SK-N-SH (cell line): ENCODE results near the gene USP46. TPM values are rescaled to one million over a fixed set of nuclear protein-coding genes. Genes with fewer than 3 reads are reported as not detected.

Source experiments
- CTCF ChIA-PET: fragments of 300-600, 350-600 bp; formaldehyde crosslinking; extraction: SDS; loops from one replicate; lab custom pipeline; 2021; lab: Yijun Ruan, JAX
- POLR2A ChIA-PET: fragments of 350-600 bp; sonication (Branson Sonifier 250); formaldehyde crosslinking; extraction: SDS; loops from one replicate; lab custom pipeline; 2020; ENCODE audit warnings: antibody characterized with exemption, inconsistent platforms; lab: Yijun Ruan, JAX
- DNase-seq: peaks from one replicate; pipeline ENCODE4 v3.0.0; 2012
- H2AFZ ChIP-seq: fragments of 200-600 bp; sonication (generic); 2 replicates; pipeline ENCODE4 v1.8.1; 2016; ENCODE audit warnings: antibody characterized with exemption, mild to moderate bottlenecking, low read depth
- H3F3A ChIP-seq: fragments of 200-600 bp; sonication (generic); replicated peaks from 2 replicates; pipeline ENCODE3; 2016; ENCODE audit warnings: antibody characterized with exemption, mild to moderate bottlenecking; ENCODE audit not compliant: insufficient read depth
- H3K27ac ChIP-seq, 2 experiments: fragments of 200-500 bp in 1 of 2; fragments of 200-600 bp in 1 of 2; sonication (Bioruptor generic) in 1 of 2; sonication (generic), shearing (Covaris generic) in 1 of 2; 2 replicates each; pipeline versions ENCODE4 v1.5.1 to v1.6.1; 2014 to 2016; ENCODE audit warnings: low read depth in 2 of 2, inconsistent platforms in 1 of 2, low read length in 1 of 2, mild to moderate bottlenecking in 1 of 2, mixed read lengths in 1 of 2
- H3K27me3 ChIP-seq: fragments of 200-600 bp; sonication (generic), shearing (Covaris generic); 2 replicates; pipeline ENCODE4 v1.6.1; 2016; ENCODE audit warnings: mixed run types; ENCODE audit not compliant: insufficient read depth
- H3K36me3 ChIP-seq, 2 experiments: fragments of 200-500 bp in 1 of 2; fragments of 200-600 bp in 1 of 2; sonication (Bioruptor generic) in 1 of 2; sonication (generic) in 1 of 2; replicated peaks in 1 of 2; 2 replicates each; pipeline versions ENCODE3 to v1.5.1; 2014 to 2016; ENCODE audit warnings: low read length in 1 of 2, mild to moderate bottlenecking in 1 of 2; ENCODE audit not compliant: insufficient read depth in 2 of 2, control insufficient read depth in 1 of 2
- H3K4me1 ChIP-seq, 2 experiments: fragments of 200-500 bp in 1 of 2; fragments of 200-600 bp in 1 of 2; sonication (Bioruptor generic) in 1 of 2; sonication (generic), shearing (Covaris generic) in 1 of 2; 2 replicates each; pipeline versions ENCODE4 v1.5.1 to v1.6.1; 2014 to 2016; ENCODE audit warnings: low read depth in 1 of 2, low read length in 1 of 2, mixed run types in 1 of 2; ENCODE audit not compliant: insufficient read depth in 2 of 2, control insufficient read depth in 1 of 2
- H3K4me2 ChIP-seq: fragments of 200-600 bp; sonication (generic), shearing (Covaris generic); 2 replicates; pipeline ENCODE4 v1.6.1; 2017; ENCODE audit warnings: mixed run types
- H3K4me3 ChIP-seq, 2 experiments: fragments of 200-500 bp in 1 of 2; fragments of 200-600 bp in 1 of 2; sonication (Bioruptor generic) in 1 of 2; sonication (generic), shearing (Covaris generic) in 1 of 2; 2 replicates each; pipeline versions ENCODE4 v1.5.1 to v1.8.1; 2014 to 2016; ENCODE audit warnings: low read depth in 2 of 2, inconsistent platforms in 1 of 2, low read length in 1 of 2, mild to moderate bottlenecking in 1 of 2, mixed read lengths in 1 of 2, moderate library complexity in 1 of 2
- H3K79me2 ChIP-seq: fragments of 200-600 bp; sonication (generic); 2 replicates; pipeline ENCODE4 v1.8.1; 2017; ENCODE audit warnings: mild to moderate bottlenecking; ENCODE audit not compliant: insufficient read depth
- H3K9ac ChIP-seq: fragments of 200-600 bp; sonication (generic); 2 replicates; pipeline ENCODE4 v1.6.1; 2017; ENCODE audit warnings: mixed run types
- H3K9me2 ChIP-seq: fragments of 200-600 bp; sonication (generic); 2 replicates; pipeline ENCODE4 v1.6.1; 2017; ENCODE audit warnings: mixed run types
- H3K9me3 ChIP-seq: fragments of 200-600 bp; sonication (generic); 2 replicates; pipeline ENCODE4 v1.6.1; 2017; ENCODE audit warnings: mixed run types, mild to moderate bottlenecking, moderate library complexity
- H4K20me1 ChIP-seq: fragments of 200-600 bp; sonication (generic); 2 replicates; pipeline ENCODE4 v1.6.1; 2017; ENCODE audit warnings: mild to moderate bottlenecking, mixed run types; ENCODE audit not compliant: insufficient read depth
- CHD2 ChIP-seq: fragments of 150-350 bp; IDR thresholded peaks from 2 replicates; pipeline ENCODE4 v1.6.1; 2018; ENCODE audit warnings: low read length; ENCODE audit not compliant: partially characterized antibody
- ELF1 ChIP-seq: IDR thresholded peaks from 2 replicates; pipeline ENCODE4 v1.4.0; 2012
- EP300 ChIP-seq, 2 experiments: IDR thresholded peaks; 2 replicates each; pipeline versions ENCODE4 v1.4.0 to v1.6.1; 2012; ENCODE audit warnings: borderline replicate concordance in 1 of 2, low read depth in 1 of 2, low read length in 1 of 2
- FOSL2 ChIP-seq: IDR thresholded peaks from 2 replicates; pipeline ENCODE4 v1.4.0; 2012; ENCODE audit warnings: low read depth, mild to moderate bottlenecking, moderate library complexity, borderline replicate concordance
- FOXM1 ChIP-seq: IDR thresholded peaks from 2 replicates; pipeline ENCODE4 v1.4.0; 2012; ENCODE audit warnings: low read depth, mild to moderate bottlenecking
- GATA2 ChIP-seq: sonication (generic); formaldehyde crosslinking; IDR thresholded peaks from 2 replicates; pipeline ENCODE4 v1.5.0; 2020; ENCODE audit warnings: mild to moderate bottlenecking, missing genetic modification reagents
- MEF2A ChIP-seq: IDR thresholded peaks from 2 replicates; pipeline ENCODE4 v1.4.0; 2012; ENCODE audit warnings: low read depth, borderline replicate concordance
- MXI1 ChIP-seq: IDR thresholded peaks from 2 replicates; pipeline ENCODE4 v1.6.1; 2012; ENCODE audit warnings: mild to moderate bottlenecking, low read depth, low read length, improper control_type of control experiment
- NFIC ChIP-seq: IDR thresholded peaks from 2 replicates; pipeline ENCODE4 v1.4.0; 2012; ENCODE audit warnings: borderline replicate concordance
- POLR2AphosphoS5 ChIP-seq: IDR thresholded peaks from 2 replicates; pipeline ENCODE4 v1.6.1; 2012; ENCODE audit warnings: low read depth, low read length
- RAD21 ChIP-seq: IDR thresholded peaks from 2 replicates; pipeline ENCODE4 v1.6.1; 2012; ENCODE audit warnings: mild to moderate bottlenecking, low read length
- RFX5 ChIP-seq: IDR thresholded peaks from 2 replicates; pipeline ENCODE4 v1.6.1; 2012; ENCODE audit warnings: mild to moderate bottlenecking, improper control_type of control experiment, low read length
- SIN3A ChIP-seq: IDR thresholded peaks from 2 replicates; pipeline ENCODE4 v1.6.1; 2012; ENCODE audit warnings: low read depth, mild to moderate bottlenecking, low read length, moderate library complexity, borderline replicate concordance
- TCF12 ChIP-seq: IDR thresholded peaks from 2 replicates; pipeline ENCODE4 v1.4.0; 2012
- USF1 ChIP-seq: IDR thresholded peaks from 2 replicates; pipeline ENCODE4 v1.4.0; 2012; ENCODE audit warnings: low read depth, borderline replicate concordance
- YY1 ChIP-seq: IDR thresholded peaks from 2 replicates; pipeline ENCODE4 v1.4.0; 2012; ENCODE audit warnings: low read depth, mild to moderate bottlenecking
- WGBS: methylation state at CpG from one replicate; pipeline ENCODE4 v1.1.6; 2017; ENCODE audit warnings: low lambda C conversion rate; 5-methylcytosine and 5-hydroxymethylcytosine counted together
- polyA plus RNA-seq, 3 experiments: library from polyadenylated mRNA; depleted of rRNA; stranded (reverse); fragments of >200 nt; gene quantifications; 2 replicates each; pipeline ENCODE4 v1.2.3, GENCODE V29; 2012
- TF ChIP-seq, protein P1 (sequence below): IDR thresholded peaks from 2 replicates; pipeline ENCODE4 v1.4.0; 2012; ENCODE audit warnings: low read depth, borderline replicate concordance
- TF ChIP-seq, protein P2 (sequence below): fragments of 200-600 bp; sonication (generic); IDR thresholded peaks from 2 replicates; pipeline ENCODE4 v1.6.1; 2017; ENCODE audit warnings: antibody characterized with exemption, mild to moderate bottlenecking, moderate library complexity

The USP46 gene
- polyA plus RNA-seq, 1 of the 3 experiments (the other 2 are of a cell fraction) = 4.5 TPM

GRCh38 chr4:52611030-52611555, 48.0 kb downstream of the USP46 start:
- no peak overlapping the region for H3K4me3 ChIP-seq
- no peaks in the 10 kb centered on the region for H3K79me2 ChIP-seq
- no peaks in the 10 kb centered on the region for H3F3A ChIP-seq
- H3K4me1 ChIP-seq = peaks cover 0 to 4% of the 10 kb centered on the region in 2 experiments; a peak in 1 of 4 replicates
- TF ChIP-seq MXI1 = no peak
- no peak for TF ChIP-seq YY1
- no peak for TF ChIP-seq RAD21
- TF ChIP-seq, all 33 proteins: peak for 0
- no peak for DNase-seq
- Histone ChIP-seq H3K9me2 (no peaks in the 10 kb centered on the region), H3K9ac (no peak overlapping the region), H3K4me2 (no peak overlapping the region), H3K9me3 (no peaks in the 10 kb centered on the region), H4K20me1 (no peaks in the 10 kb centered on the region), H3K27me3 (no peaks in the 10 kb centered on the region), H2AFZ (no peak overlapping the region), H3K36me3 (peaks cover 20 to 25% of the 10 kb centered on the region in 2 experiments), H3K27ac (no peak overlapping the region; a peak in 1 of 4 replicates)
- ChIA-PET CTCF (no interaction called here), POLR2A (no interaction called here)
- 98% methylated on average over 5 of the region's 6 CpGs for WGBS

DNA sequence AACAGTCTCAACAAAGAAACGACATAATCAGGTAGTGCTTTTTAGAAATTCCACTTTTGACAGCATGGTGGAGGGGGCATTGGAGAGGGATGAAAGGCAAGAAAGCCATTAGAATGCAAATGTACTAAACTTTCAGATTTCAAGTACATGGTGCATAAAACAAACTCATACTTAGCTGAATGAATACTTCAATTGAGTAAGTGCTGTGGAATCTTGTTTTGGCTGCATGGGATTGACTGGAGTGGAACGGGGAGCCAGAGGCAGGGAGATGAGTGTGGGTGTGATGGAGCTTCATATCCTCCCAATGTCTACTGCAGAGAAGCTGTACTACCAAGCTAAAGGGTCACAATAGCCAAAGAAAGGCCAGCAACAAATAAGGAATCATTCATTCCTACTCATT, 52.4 kb downstream of the USP46 start:
- no peak overlapping the region for H2AFZ ChIP-seq
- H3K27ac ChIP-seq = no peak overlapping the region
- H3K36me3 ChIP-seq = peaks cover 23 to 43% of the 10 kb centered on the region in 2 experiments
- H3K4me1 ChIP-seq = peaks cover 0 to 5% of the 10 kb centered on the region in 2 experiments; a peak in 1 of 4 replicates
- WGBS = 94% methylated on average over 2 of the region's 2 CpGs
- no peak for DNase-seq
- no peak overlapping the region for H3K4me2 ChIP-seq
- H3K9me2 ChIP-seq = no peaks in the 10 kb centered on the region; the same call in 1 of the 2 replicates
- H3K9me3 ChIP-seq = no peaks in the 10 kb centered on the region
- H3K4me3 ChIP-seq = no peak overlapping the region
- no peaks in the 10 kb centered on the region for H4K20me1 ChIP-seq
- no peaks in the 10 kb centered on the region for H3K79me2 ChIP-seq
- POLR2A ChIA-PET = no interaction called here
- H3K9ac ChIP-seq = no peak overlapping the region
- TF ChIP-seq, protein P1, sequence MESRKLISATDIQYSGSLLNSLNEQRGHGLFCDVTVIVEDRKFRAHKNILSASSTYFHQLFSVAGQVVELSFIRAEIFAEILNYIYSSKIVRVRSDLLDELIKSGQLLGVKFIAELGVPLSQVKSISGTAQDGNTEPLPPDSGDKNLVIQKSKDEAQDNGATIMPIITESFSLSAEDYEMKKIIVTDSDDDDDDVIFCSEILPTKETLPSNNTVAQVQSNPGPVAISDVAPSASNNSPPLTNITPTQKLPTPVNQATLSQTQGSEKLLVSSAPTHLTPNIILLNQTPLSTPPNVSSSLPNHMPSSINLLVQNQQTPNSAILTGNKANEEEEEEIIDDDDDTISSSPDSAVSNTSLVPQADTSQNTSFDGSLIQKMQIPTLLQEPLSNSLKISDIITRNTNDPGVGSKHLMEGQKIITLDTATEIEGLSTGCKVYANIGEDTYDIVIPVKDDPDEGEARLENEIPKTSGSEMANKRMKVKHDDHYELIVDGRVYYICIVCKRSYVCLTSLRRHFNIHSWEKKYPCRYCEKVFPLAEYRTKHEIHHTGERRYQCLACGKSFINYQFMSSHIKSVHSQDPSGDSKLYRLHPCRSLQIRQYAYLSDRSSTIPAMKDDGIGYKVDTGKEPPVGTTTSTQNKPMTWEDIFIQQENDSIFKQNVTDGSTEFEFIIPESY = no peak
- TF ChIP-seq GATA2 (CRISPR knock-in tag) = no peak
- CTCF ChIA-PET = no interaction called here
- no peaks in the 10 kb centered on the region for H3F3A ChIP-seq
- no peaks in the 10 kb centered on the region for H3K27me3 ChIP-seq

GRCh38 chr4:52606040-52606439, 53.1 kb downstream of the USP46 start:
- H3F3A ChIP-seq = no peaks in the 10 kb centered on the region
- no peak overlapping the region for H3K4me3 ChIP-seq
- no peaks in the 10 kb centered on the region for H3K9me3 ChIP-seq
- H3K36me3 ChIP-seq = peaks cover 23 to 49% of the 10 kb centered on the region in 2 experiments
- ChIA-PET POLR2A (no interaction called here), CTCF (no interaction called here)
- no peak for DNase-seq
- no peaks in the 10 kb centered on the region; the same call in 1 of the 2 replicates for H3K9me2 ChIP-seq
- H3K27me3 ChIP-seq = no peaks in the 10 kb centered on the region
- H3K27ac ChIP-seq = no peak overlapping the region
- 97% methylated on average over 2 of the region's 2 CpGs for WGBS
- no peaks in the 10 kb centered on the region for H4K20me1 ChIP-seq
- no peak for TF ChIP-seq TCF12
- TF ChIP-seq MEF2A = no peak
- TF ChIP-seq ELF1 = no peak
- TF ChIP-seq NFIC = no peak
- TF ChIP-seq FOXM1 = no peak
- TF ChIP-seq EP300 (IDR thresholded peaks at IDR 0.05; ENCODE audit: borderline replicate concordance in 1 of 2, low read depth in 1 of 2, low read length in 1 of 2) = no peak
- no peak for TF ChIP-seq RFX5
- TF ChIP-seq MXI1 = no peak
- no peak for TF ChIP-seq SIN3A
- no peak for TF ChIP-seq USF1
- TF ChIP-seq, protein P2, sequence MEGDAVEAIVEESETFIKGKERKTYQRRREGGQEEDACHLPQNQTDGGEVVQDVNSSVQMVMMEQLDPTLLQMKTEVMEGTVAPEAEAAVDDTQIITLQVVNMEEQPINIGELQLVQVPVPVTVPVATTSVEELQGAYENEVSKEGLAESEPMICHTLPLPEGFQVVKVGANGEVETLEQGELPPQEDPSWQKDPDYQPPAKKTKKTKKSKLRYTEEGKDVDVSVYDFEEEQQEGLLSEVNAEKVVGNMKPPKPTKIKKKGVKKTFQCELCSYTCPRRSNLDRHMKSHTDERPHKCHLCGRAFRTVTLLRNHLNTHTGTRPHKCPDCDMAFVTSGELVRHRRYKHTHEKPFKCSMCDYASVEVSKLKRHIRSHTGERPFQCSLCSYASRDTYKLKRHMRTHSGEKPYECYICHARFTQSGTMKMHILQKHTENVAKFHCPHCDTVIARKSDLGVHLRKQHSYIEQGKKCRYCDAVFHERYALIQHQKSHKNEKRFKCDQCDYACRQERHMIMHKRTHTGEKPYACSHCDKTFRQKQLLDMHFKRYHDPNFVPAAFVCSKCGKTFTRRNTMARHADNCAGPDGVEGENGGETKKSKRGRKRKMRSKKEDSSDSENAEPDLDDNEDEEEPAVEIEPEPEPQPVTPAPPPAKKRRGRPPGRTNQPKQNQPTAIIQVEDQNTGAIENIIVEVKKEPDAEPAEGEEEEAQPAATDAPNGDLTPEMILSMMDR = no peak
- no peak for TF ChIP-seq CHD2
- TF ChIP-seq POLR2AphosphoS5 = no peak
- no peak for TF ChIP-seq FOSL2
- H3K79me2 ChIP-seq = no peaks in the 10 kb centered on the region
- H3K4me2 ChIP-seq = no peak overlapping the region
- no peak overlapping the region for H3K9ac ChIP-seq
- H2AFZ ChIP-seq = no peak overlapping the region
- H3K4me1 ChIP-seq = peaks cover 0 to 5% of the 10 kb centered on the region in 2 experiments; a peak in 1 of 4 replicates
